Measurements from ENCODE around the gene YBX3.

DNA sequence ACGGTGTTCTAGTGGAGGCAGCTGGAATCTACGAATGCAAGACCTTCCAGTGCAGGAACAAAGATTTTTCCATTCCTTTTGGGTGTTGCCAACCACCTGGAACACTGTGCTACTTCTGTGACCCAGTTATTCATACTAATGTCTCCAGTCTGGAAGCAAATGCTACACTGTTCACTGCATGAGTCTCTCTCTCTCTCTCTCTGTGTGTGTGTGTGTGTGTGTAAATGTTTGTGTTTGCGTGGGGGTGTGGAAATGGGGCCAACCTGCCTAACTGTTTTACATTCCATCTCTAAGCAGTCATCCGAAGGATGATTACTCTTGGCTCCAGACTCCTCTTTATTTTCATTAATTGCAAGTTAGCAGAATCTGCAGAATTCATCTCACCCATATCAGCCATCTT, 29.9 kb upstream of the YBX3 start:
- TF ChIP-seq EP300 (IDR thresholded peaks at IDR 0.05) (no peak), CTCF (IDR thresholded peaks at IDR 0.05) (no peak), POLR2A (IDR thresholded peaks at IDR 0.05) (no peak)
